IgD-negative memory B cell (primary cell): ENCODE measurements around the gene VAV2. TPM values are rescaled to one million over a fixed set of nuclear protein-coding genes. Genes with fewer than 3 reads are reported as not detected.
"Not testable (repeated sequence)": the region's sequence is repeated elsewhere in the genome, so short reads cannot be mapped to it uniquely, and the experiment has no call there.

Experiments used
- H3K27ac Mint-ChIP-seq, 3 donors: one replicate each; pipeline ENCODE4 v1.8.0; 2020 to 2022; ENCODE audit warnings: mild to moderate bottlenecking in 3 of 3, mixed read lengths in 3 of 3, moderate library complexity in 1 of 3
- H3K27me3 Mint-ChIP-seq: one replicate; pipeline ENCODE4 v1.8.0; 2021; ENCODE audit warnings: mixed read lengths
- H3K36me3 Mint-ChIP-seq: one replicate; pipeline ENCODE4 v1.8.0; 2020; ENCODE audit warnings: mild to moderate bottlenecking, mixed read lengths
- H3K4me1 Mint-ChIP-seq, 3 donors: one replicate each; pipeline ENCODE4 v1.8.0; 2020 to 2022; ENCODE audit warnings: mixed read lengths in 3 of 3, mild to moderate bottlenecking in 1 of 3
- H3K4me3 Mint-ChIP-seq, 4 donors: one replicate each; pipeline ENCODE4 v1.8.0; 2020 to 2022; ENCODE audit warnings: mild to moderate bottlenecking in 4 of 4, mixed read lengths in 4 of 4, moderate library complexity in 3 of 4
- H3K9me3 Mint-ChIP-seq, 3 donors: one replicate each; pipeline ENCODE4 v1.8.0; 2020 to 2021; ENCODE audit warnings: mixed read lengths in 3 of 3, mild to moderate bottlenecking in 1 of 3
- polyA plus RNA-seq: library from polyadenylated mRNA; unstranded; fragments of 300-500 nt; fragmentation: Illumina TruSeq; gene quantifications from one replicate; pipeline ENCODE4 v1.2.3, GENCODE V29; 2021

VAV2 gene
- polyA plus RNA-seq, 1 donor from 2014 or later: 28.7 TPM

DNA sequence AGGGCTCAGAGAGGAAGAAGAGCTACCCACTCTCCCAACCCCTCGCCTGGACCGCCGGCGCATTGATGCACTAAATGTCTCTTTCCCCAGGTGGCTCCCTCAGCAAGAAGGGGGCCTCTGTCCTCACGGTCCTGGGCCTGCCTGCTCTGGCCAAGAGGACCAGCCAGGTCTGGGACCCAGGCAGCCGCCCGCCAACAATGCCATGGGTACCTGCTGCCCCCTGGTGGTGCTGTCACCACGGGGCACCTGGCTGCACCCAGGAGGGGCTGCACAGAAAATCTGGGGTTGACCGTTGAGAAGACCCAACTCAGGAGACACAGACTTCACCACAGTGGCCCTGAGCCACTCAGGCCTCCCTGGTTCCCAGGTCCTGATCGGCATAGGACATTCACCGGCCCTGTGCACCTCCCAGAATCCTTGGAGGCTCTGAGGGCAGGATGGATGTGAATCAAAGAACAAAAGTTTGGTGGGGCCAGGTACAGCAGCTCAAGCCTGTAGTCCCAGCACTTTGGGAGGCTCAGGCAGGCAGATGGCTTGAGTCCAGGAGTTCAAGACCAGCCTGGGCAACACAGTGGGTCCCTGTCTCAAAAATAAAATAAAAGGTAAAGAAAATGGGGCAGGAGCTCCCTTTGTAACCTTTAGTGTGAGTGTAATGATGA is 2.4 kb upstream of the VAV2 start:
- Mint-ChIP-seq H3K4me1 (peaks cover 10 to 16% (median 14%) of the 10 kb centered on the region in 3 donors), H3K36me3 (no peaks in the 10 kb centered on the region), H3K27me3 (no peaks in the 10 kb centered on the region), H3K27ac (peak overlapping the region in 2 of 3 donors; percentile 5 to 93), H3K4me3 (peak overlapping the region; percentile 68 to 94 (median 89)), H3K9me3 (no peaks in the 10 kb centered on the region)

- peak overlapping the region; percentile 53 to 95 (median 93) for H3K27ac Mint-ChIP-seq
- H3K4me1 Mint-ChIP-seq: peaks cover 11 to 17% (median 16%) of the 10 kb centered on the region in 3 donors
- H3K36me3 Mint-ChIP-seq: no peaks in the 10 kb centered on the region
- no peaks in the 10 kb centered on the region for H3K9me3 Mint-ChIP-seq
- H3K27me3 Mint-ChIP-seq: no peaks in the 10 kb centered on the region
- peak overlapping the region; percentile 86 to 94 (median 92) for H3K4me3 Mint-ChIP-seq
These were observed 1.6 kb upstream of the VAV2 start for GRCh38 chr9:133993635-133994253.

DNA sequence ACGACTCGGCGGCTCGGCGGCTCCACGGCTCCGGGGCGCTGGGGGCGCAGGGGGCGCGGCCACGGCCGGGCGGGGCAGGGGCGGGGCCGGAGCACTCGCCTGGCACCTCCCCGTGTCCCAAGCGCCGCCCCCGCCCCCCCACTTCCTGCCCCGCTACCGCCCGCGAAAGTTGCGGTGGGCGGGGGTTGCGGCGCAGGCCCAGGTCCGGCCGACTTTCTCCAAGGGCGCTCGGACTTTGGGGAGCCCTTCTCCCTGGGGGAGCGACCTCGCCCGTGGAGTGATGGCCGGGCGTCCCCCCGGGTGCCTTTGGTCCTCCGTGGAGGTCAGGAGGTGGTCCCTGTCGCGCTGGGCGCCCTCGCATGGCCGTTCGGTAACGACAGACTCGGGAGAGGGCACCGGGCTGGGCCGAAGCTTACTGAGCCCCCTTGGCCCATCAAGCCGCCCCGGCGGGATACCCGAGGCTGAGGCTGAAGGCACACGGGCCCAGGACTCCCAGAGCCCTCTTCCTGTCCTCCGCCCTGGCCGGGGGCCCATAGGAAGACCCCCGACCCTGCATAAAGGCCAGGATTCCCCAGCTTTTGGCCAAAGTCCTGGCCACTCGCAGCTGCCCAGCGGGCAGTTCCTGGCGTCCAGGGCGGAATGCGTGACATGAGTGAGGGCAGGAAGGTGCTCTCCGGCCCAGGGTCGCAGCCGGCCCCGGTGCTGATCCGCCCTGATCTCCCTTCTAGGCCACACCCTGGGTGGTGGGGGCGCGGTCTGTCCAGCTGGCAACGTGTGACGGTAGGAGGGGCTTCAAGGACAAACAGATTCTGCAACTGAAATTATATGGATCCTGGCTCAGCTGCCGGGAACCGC is 883 bp upstream of the VAV2 start:
- Mint-ChIP-seq H3K9me3 (no peaks in the 10 kb centered on the region), H3K4me3 (peak overlapping the region; percentile 86 to 94 (median 92)), H3K36me3 (no peaks in the 10 kb centered on the region), H3K4me1 (peaks cover 11 to 21% (median 21%) of the 10 kb centered on the region in 3 donors), H3K27ac (peak overlapping the region; percentile 53 to 95 (median 93)), H3K27me3 (no peaks in the 10 kb centered on the region)

DNA sequence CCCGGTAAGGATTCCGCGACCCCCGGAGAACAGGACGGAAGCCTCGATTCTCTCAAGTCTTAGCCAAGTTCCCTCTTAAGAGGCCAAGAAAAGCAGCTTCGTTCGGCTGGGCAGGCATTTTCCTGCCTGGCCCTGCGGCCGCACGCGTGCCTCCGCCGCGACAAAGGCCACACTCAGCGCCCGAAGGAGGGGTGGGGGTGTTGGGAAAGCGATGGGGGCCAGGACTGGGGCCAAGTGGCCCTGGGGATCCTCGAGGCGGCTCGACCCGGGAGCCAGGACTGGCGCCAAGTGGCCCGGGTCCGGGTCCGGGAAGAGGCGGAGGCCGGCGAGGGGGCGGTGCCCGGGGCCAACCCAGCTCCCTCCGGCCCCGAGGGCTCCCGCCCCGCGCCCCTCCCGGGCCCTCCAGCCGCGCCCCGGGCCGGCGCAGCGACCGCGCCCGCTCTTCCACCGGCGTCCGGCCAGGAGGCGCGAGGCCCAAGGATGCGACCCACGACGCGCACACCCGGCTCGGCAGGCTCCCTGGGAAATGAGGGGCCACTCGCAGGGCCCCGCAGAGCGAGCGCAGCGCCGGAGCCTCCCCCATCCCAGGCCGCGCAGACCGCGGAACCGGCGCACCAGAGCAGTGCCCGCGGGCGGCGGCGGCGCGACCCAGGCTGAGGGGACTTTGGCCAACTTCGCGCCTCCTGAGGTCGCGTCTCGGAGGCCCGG is 756 bp downstream of the VAV2 start:
- peak overlapping the region in 2 of 3 donors; percentile 86 to 92 for H3K27ac Mint-ChIP-seq
- H3K4me1 Mint-ChIP-seq: peaks cover 17 to 33% (median 32%) of the 10 kb centered on the region in 3 donors
- H3K4me3 Mint-ChIP-seq: peak overlapping the region; percentile 88 to 96 (median 94)
- H3K9me3 Mint-ChIP-seq: no peaks in the 10 kb centered on the region
- H3K27me3 Mint-ChIP-seq: no peaks in the 10 kb centered on the region
- H3K36me3 Mint-ChIP-seq: no peaks in the 10 kb centered on the region

GRCh38 chr9:133990366-133991213 is 1.5 kb downstream of the VAV2 start:
- H3K36me3 Mint-ChIP-seq: no peaks in the 10 kb centered on the region
- H3K27ac Mint-ChIP-seq: peak overlapping the region in 2 of 3 donors; percentile 86 to 92
- H3K27me3 Mint-ChIP-seq: no peaks in the 10 kb centered on the region
- peaks cover 24 to 40% (median 38%) of the 10 kb centered on the region in 3 donors for H3K4me1 Mint-ChIP-seq
- H3K9me3 Mint-ChIP-seq: no peaks in the 10 kb centered on the region
- H3K4me3 Mint-ChIP-seq: peak overlapping the region; percentile 88 to 96 (median 94)

- Mint-ChIP-seq H3K36me3 (no peaks in the 10 kb centered on the region), H3K27me3 (no peaks in the 10 kb centered on the region), H3K27ac (peak overlapping the region in 2 of 3 donors; percentile 81 to 92), H3K9me3 (no peaks in the 10 kb centered on the region), H3K4me1 (peaks cover 27 to 44% (median 41%) of the 10 kb centered on the region in 3 donors), H3K4me3 (peak overlapping the region; percentile 88 to 96 (median 94))
These were observed 2.3 kb downstream of the VAV2 start for GRCh38 chr9:133989625-133990365.

- Mint-ChIP-seq H3K27ac (peak overlapping the region in 1 of 3 donors; percentile 92), H3K4me3 (peak overlapping the region in 3 of 4 donors; percentile 91 to 96 (median 96)), H3K4me1 (peaks cover 21 to 43% (median 40%) of the 10 kb centered on the region in 3 donors)
- not testable (repeated sequence) for H3K9me3 Mint-ChIP-seq, H3K27me3 Mint-ChIP-seq, H3K36me3 Mint-ChIP-seq
These were observed 3.4 kb downstream of the VAV2 start for GRCh38 chr9:133988771-133989170.

DNA sequence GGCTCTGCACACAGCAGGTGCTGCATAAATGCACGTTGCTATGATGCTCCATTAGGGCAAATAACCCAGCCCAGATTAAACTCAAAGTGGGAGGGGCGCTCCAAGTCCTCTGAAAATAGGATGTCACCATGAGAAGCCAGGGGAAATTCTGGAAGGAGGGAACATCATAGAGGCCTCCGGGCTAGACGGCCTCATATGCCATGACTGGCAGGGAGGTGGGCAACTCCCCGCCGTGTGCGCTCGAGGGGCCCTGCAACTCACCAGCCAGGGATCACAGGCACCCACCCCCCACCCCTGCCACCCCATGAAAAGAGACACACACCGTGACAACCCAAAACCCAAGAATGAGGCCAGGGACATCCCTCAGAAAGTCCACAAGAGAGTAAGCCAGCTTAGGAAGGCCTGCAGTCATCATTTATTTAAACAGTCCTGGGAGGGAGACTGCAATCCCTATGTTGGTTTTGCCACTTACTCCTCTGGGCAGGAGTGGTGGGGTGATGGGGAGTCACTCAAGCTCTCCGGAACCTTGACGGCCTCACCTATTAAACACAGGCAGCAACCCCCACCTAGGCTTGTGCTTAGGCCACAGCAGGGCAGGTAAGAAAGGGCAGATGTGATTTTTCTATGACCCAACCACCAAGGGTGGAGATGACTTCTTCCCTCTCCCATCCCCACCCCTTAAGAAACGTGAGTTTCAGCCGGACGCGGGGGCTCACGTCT is 4.0 kb downstream of the VAV2 start:
- peaks cover 21 to 47% (median 41%) of the 10 kb centered on the region in 3 donors for H3K4me1 Mint-ChIP-seq
- no peaks in the 10 kb centered on the region for H3K27me3 Mint-ChIP-seq
- H3K36me3 Mint-ChIP-seq: no peaks in the 10 kb centered on the region
- H3K4me3 Mint-ChIP-seq: peak overlapping the region in 3 of 4 donors; percentile 49 to 91 (median 75)
- peak overlapping the region; percentile 13 to 87 (median 71) for H3K27ac Mint-ChIP-seq
- no peaks in the 10 kb centered on the region for H3K9me3 Mint-ChIP-seq

- Mint-ChIP-seq H3K27me3 (no peaks in the 10 kb centered on the region), H3K9me3 (no peaks in the 10 kb centered on the region), H3K36me3 (no peaks in the 10 kb centered on the region), H3K4me3 (peak overlapping the region in 1 of 4 donors; percentile 91), H3K4me1 (peaks cover 21 to 52% (median 41%) of the 10 kb centered on the region in 3 donors), H3K27ac (no peak overlapping the region)
These were observed 4.7 kb downstream of the VAV2 start for GRCh38 chr9:133987446-133987788.

DNA sequence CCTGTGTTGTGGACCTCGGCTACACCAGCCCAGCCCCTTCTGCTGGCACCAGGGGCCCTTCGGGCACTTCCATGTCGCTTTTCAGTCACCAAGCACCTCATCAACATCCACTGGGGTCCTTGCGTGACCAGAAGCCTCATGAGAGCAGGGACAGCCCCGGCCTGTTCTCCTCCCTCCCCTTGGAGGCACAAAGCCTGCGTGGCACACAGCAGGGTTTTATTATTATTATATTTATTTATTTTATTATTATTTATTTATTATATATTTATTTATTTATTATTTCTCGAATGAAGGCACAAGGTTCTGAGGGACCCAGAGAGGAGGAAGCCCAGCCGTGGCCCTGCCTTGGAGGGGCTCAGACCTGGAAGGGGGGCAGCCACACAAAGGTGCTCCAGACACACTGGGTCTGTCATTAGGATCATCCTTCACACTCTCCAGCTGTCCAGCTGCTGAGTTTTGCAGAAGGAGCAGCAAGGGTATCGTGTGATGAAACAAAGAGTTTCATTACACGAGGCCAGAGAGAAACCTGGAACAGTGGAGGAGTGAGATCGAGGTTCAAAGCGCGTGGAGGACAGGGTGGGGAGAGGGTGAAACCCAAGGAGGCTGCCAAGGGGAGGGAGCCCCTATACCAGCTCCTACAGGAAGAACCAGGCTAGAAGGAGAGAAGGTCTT is 5.2 kb downstream of the VAV2 start:
- H3K9me3 Mint-ChIP-seq: no peaks in the 10 kb centered on the region
- peak overlapping the region in 2 of 4 donors; percentile 37 to 91 for H3K4me3 Mint-ChIP-seq
- H3K36me3 Mint-ChIP-seq: no peaks in the 10 kb centered on the region
- H3K27ac Mint-ChIP-seq: no peak overlapping the region
- no peaks in the 10 kb centered on the region for H3K27me3 Mint-ChIP-seq
- peaks cover 21 to 52% (median 42%) of the 10 kb centered on the region in 3 donors for H3K4me1 Mint-ChIP-seq

DNA sequence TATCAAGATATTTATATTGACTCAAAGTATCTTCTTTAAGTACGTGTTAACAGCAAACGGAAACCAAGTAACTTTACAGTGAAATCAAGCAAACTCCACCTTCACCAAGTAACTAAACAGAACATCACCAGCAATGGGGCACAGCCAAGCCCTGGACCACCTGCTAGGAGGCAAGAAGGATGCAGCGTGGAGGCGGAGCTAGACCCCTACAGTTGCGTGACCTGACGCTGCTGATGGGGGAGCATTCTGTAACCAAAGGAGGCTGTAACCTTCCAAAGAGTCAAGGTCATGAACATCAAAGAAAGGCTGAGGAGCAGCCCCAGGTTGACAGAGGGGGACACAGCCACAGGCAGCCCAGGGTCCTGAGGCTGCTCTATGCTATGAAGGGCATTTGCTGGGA is 6.1 kb downstream of the VAV2 start:
- no peaks in the 10 kb centered on the region for H3K27me3 Mint-ChIP-seq
- peak overlapping the region in 2 of 4 donors; percentile 54 to 56 for H3K4me3 Mint-ChIP-seq

DNA sequence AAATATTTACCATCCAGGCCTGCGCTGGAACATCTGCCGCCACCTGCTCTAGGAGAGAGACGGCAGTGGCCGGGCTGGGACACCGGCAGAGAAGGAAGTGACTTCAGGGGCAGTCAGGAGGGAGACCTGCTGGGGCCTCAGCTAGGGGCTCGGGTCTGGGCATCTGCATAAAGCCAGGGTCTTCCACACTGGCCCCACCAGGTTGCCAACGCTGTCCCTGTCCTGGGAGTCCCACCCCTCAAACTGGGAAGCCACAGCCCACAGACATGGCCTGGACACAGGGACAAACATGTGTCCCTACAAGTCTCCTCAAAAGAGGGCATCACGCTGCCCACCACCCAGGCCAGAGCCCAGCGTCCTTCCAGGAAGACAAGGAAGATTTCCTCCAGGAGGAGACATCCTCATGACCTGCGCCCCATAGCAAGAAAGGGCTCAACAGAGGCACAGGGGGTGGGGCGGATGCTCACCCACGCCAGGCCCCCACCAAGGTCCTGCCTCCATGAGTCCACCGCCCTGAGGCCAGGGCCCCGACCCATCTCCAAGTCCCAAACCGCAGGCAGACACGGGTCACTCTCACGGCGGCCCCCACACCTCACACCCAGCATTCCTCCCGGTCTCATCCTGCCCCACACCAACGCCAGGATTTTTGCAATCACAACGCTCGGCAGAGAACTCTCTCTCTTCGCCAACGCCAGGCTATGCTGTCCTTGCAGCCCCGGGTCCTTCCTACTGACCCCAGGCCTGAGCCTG is 9.0 kb downstream of the VAV2 start:
- Mint-ChIP-seq H3K4me3 (peak overlapping the region in 3 of 4 donors; percentile 29 to 63 (median 57)), H3K9me3 (no peaks in the 10 kb centered on the region), H3K27me3 (no peaks in the 10 kb centered on the region), H3K4me1 (peaks cover 28 to 59% (median 42%) of the 10 kb centered on the region in 3 donors), H3K36me3 (no peaks in the 10 kb centered on the region), H3K27ac (peak overlapping the region in 1 of 3 donors; percentile 93)

More for the DNA sequence above, 6.1 kb downstream of the VAV2 start:
- Mint-ChIP-seq H3K9me3 (no peaks in the 10 kb centered on the region), H3K27ac (peak overlapping the region in 2 of 3 donors; percentile 23 to 76), H3K36me3 (no peaks in the 10 kb centered on the region), H3K4me1 (peaks cover 24 to 55% (median 44%) of the 10 kb centered on the region in 3 donors)
